Aorta (tissue), 5 donors: ENCODE data around the gene SNX30. TPM values are rescaled to one million over a fixed set of nuclear protein-coding genes. Genes with fewer than 3 reads are reported as not detected.

Source experiments
- ATAC-seq: fragments of 200-7000 bp; cut with Tn5 transposase; one replicate; pipeline ENCODE4 v1.9.1; 2022; ENCODE audit warnings: moderate library complexity; ENCODE audit not compliant: low FRiP score
- DNase-seq, 2 donors: peaks; one replicate each; pipeline ENCODE4 v3.0.0-alpha.2; 2020
- H3K27ac ChIP-seq, 2 donors: one replicate each; pipeline ENCODE4 v1.5.1; 2013; ENCODE audit warnings: low read length in 2 of 2, mild to moderate bottlenecking in 2 of 2, moderate library complexity in 2 of 2, control low read depth in 1 of 2, inconsistent platforms in 1 of 2, low read depth in 1 of 2
- H3K27me3 ChIP-seq, 2 donors: one replicate each; pipeline ENCODE4 v1.6.1; 2013; ENCODE audit warnings: control low read depth in 1 of 2, low read length in 1 of 2, mild to moderate bottlenecking in 1 of 2, moderate library complexity in 1 of 2; ENCODE audit not compliant: insufficient read depth in 2 of 2, control insufficient read depth in 1 of 2
- H3K36me3 ChIP-seq, 2 donors: one replicate each; pipeline ENCODE4 v1.6.1; 2013; ENCODE audit warnings: control low read depth in 1 of 2, low read length in 1 of 2, mild to moderate bottlenecking in 1 of 2; ENCODE audit not compliant: insufficient read depth in 2 of 2, control insufficient read depth in 1 of 2
- H3K4me1 ChIP-seq, 2 donors: one replicate each; pipeline ENCODE4 v1.6.1; 2013; ENCODE audit warnings: low read length in 2 of 2, control low read depth in 1 of 2, mild to moderate bottlenecking in 1 of 2, moderate library complexity in 1 of 2; ENCODE audit not compliant: insufficient read depth in 2 of 2, control insufficient read depth in 1 of 2
- H3K4me3 ChIP-seq, 2 donors: one replicate each; pipeline ENCODE4 v1.5.1; 2013; ENCODE audit warnings: low read length in 2 of 2, control low read depth in 1 of 2, mild to moderate bottlenecking in 1 of 2
- H3K9me3 ChIP-seq: one replicate; pipeline ENCODE4 v1.6.1; 2013; ENCODE audit warnings: mild to moderate bottlenecking, low read length; ENCODE audit not compliant: control insufficient read depth
- WGBS, 2 donors: extraction: QIAGEN DNeasy Blood & Tissue Kit; methylation state at CpG; one replicate each; pipeline ENCODE4 v1.1.7; 2013; 5-methylcytosine and 5-hydroxymethylcytosine counted together
- intact Hi-C, 2 donors: fragments of 100-400 bp; cut with DNase I; formaldehyde crosslinking; loops; one replicate each; pipeline versions ENCODE4 v1.14.2 to v1.15.0; 2022
- polyA plus RNA-seq, 2 donors: library from polyadenylated mRNA; stranded (reverse); fragments of 200-250 nt; gene quantifications; one replicate each; pipeline ENCODE4 v1.2.3, GENCODE V29; 2013
- total RNA-seq, 2 donors: library from RNA; stranded (reverse); fragmentation: NEBNext Ultra II Directional; extraction: Animal tissue kit (Norgen Biotek cat#: 25700); gene quantifications; one replicate each; pipeline ENCODE4 v1.2.1, GENCODE V29; 2021
- donor health status: healthy with polysubstance abuse.
- donor health status: Bipolar disorder and iron deficiency.
- donor health status: DM: no; HTN: no; CAD: no.
- donor health status: DM: no; HTN: no; CAD: no.
- donor health status: DM: yes; HTN: yes; CAD: no.

Gene SNX30
- total and polyA plus RNA-seq, 4 donors: 2.8 to 11.3 (median 6.7) TPM

GRCh38 chr9:112848316-112849151 is 98.0 kb downstream of the SNX30 start:
- 85 to 87% methylated on average over 13 of the region's 13 CpGs for WGBS, 2 donors
- no peaks in the 10 kb centered on the region for H3K4me1 ChIP-seq
- no peaks in the 10 kb centered on the region for H3K9me3 ChIP-seq
- no peak overlapping the region for H3K27ac ChIP-seq
- H3K27me3 ChIP-seq: no peaks in the 10 kb centered on the region
- intact Hi-C loops: loop anchor here in 1 of 2 donors (10.0 kb wide), 1 partner anchor 266 kb away; no protein-coding TSS in a partner anchor
- ATAC-seq (no peak), DNase-seq (no peak)
- H3K36me3 ChIP-seq: no peaks in the 10 kb centered on the region
- no peak overlapping the region for H3K4me3 ChIP-seq

- no peak overlapping the region for H3K27ac ChIP-seq
- H3K27me3 ChIP-seq: no peaks in the 10 kb centered on the region
- H3K36me3 ChIP-seq: no peaks in the 10 kb centered on the region
- DNase-seq (no peak), ATAC-seq (no peak)
- no peak overlapping the region for H3K4me3 ChIP-seq
- intact Hi-C loops: loop anchor here in 1 of 2 donors (10.0 kb wide), 1 partner anchor 265 kb away; no protein-coding TSS in a partner anchor
- no peaks in the 10 kb centered on the region for H3K9me3 ChIP-seq
- WGBS, 2 donors: 80 to 81% methylated on average over 6 of the region's 6 CpGs
- no peaks in the 10 kb centered on the region for H3K4me1 ChIP-seq
Observed at GRCh38 chr9:112849363-112849922, 98.9 kb downstream of the SNX30 start.

- no peaks in the 10 kb centered on the region for H3K4me1 ChIP-seq
- 94 to 96% methylated on average over 6 of the region's 6 CpGs for WGBS, 2 donors
- intact Hi-C loops: no loop called here
- no peak for ATAC-seq
- no peaks in the 10 kb centered on the region for H3K36me3 ChIP-seq
- H3K27ac ChIP-seq: no peak overlapping the region
- no peak for DNase-seq
- H3K27me3 ChIP-seq: no peaks in the 10 kb centered on the region
- no peaks in the 10 kb centered on the region for H3K9me3 ChIP-seq
- no peak overlapping the region for H3K4me3 ChIP-seq
Observed at GRCh38 chr9:112850840-112851239, 100.3 kb downstream of the SNX30 start.

DNA sequence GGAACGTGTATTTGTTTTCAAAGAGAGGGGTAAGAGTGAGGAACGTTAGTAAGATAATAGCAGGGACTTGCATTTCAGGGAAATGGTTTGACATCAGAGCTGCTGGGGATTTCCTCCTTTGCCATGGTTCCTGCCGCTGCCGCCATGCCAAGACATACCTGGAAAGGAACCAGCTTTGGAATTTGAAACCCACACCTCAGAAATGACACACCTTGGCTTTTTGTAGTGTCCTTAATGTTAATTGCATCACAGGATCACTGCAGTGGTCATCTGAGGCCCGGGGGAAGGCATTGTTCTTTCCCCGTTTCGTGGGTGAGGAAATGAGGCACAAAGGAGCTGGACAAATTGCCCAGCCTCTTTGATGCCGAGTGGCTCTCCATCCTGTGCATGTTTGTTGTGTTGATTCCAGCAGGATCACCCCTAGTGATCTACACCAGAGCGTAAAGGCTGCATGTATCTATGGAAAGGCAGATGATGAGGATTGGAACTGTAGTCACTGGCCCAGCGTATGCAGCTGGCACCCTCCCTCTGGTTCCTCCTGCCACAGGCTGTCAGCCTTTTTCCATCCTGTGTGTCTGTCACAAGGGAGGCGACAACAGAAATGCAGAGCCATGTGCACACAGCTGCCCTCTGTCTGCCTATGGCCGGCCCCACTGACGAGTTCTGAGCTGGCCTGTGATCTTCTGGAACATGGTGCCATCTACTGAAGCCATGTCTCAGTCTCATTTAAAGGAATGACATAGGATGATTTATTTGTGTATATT is 102.4 kb downstream of the SNX30 start:
- no peak overlapping the region for H3K4me3 ChIP-seq
- WGBS, 2 donors: 61 to 64% methylated on average over 13 of the region's 13 CpGs
- H3K36me3 ChIP-seq: no peaks in the 10 kb centered on the region
- ATAC-seq: no peak
- H3K4me1 ChIP-seq: no peaks in the 10 kb centered on the region
- H3K27me3 ChIP-seq: no peaks in the 10 kb centered on the region
- no peak overlapping the region for H3K27ac ChIP-seq
- DNase-seq: no peak
- no peaks in the 10 kb centered on the region for H3K9me3 ChIP-seq
- intact Hi-C loops: no loop called here

- intact Hi-C loops: no loop called here
- H3K4me3 ChIP-seq: no peak overlapping the region
- no peak for ATAC-seq
- H3K36me3 ChIP-seq: no peaks in the 10 kb centered on the region
- WGBS, 2 donors: 64 to 69% methylated on average over 13 of the region's 13 CpGs
- no peak overlapping the region for H3K27ac ChIP-seq
- DNase-seq: no peak
- H3K9me3 ChIP-seq: no peaks in the 10 kb centered on the region
- no peaks in the 10 kb centered on the region for H3K27me3 ChIP-seq
- H3K4me1 ChIP-seq: no peaks in the 10 kb centered on the region
Observed at GRCh38 chr9:112853882-112854585, 103.5 kb downstream of the SNX30 start.

GRCh38 chr9:112854657-112855056 is 104.1 kb downstream of the SNX30 start:
- Histone ChIP-seq H3K27me3 (no peaks in the 10 kb centered on the region), H3K36me3 (no peaks in the 10 kb centered on the region), H3K9me3 (no peaks in the 10 kb centered on the region), H3K27ac (no peak overlapping the region), H3K4me1 (no peaks in the 10 kb centered on the region), H3K4me3 (no peak overlapping the region)
- DNase-seq: no peak
- intact Hi-C loops: no loop called here
- WGBS, 2 donors: 86 to 90% methylated on average over 10 of the region's 10 CpGs
- ATAC-seq: no peak

DNA sequence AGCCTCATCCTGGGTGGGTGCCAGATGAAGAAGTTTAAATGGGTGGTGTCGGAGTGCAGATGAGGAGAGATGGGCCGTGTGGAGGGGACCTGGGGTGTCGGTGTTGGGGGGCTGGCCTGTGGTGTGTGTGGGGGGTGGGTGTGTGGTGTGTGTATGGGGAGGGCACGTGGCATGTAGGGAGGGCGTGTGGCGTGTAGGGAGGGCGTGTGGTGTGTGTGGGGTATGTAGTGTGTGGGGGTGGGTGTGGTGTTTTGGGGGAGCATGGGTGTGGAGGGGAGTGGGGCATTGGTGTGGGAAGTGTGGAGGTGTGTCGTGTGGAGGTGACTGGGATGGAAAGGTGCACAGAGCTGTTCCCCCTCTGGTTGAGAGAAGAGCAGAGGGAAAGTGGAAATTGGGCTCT is 105.6 kb downstream of the SNX30 start:
- Histone ChIP-seq H3K27me3 (no peaks in the 10 kb centered on the region), H3K9me3 (no peaks in the 10 kb centered on the region), H3K27ac (no peak overlapping the region), H3K4me1 (no peaks in the 10 kb centered on the region), H3K4me3 (no peak overlapping the region), H3K36me3 (no peaks in the 10 kb centered on the region)
- intact Hi-C loops: no loop called here
- no peak for ATAC-seq
- WGBS, 2 donors: 96% methylated on average over 8 of the region's 8 CpGs
- no peak for DNase-seq

DNA sequence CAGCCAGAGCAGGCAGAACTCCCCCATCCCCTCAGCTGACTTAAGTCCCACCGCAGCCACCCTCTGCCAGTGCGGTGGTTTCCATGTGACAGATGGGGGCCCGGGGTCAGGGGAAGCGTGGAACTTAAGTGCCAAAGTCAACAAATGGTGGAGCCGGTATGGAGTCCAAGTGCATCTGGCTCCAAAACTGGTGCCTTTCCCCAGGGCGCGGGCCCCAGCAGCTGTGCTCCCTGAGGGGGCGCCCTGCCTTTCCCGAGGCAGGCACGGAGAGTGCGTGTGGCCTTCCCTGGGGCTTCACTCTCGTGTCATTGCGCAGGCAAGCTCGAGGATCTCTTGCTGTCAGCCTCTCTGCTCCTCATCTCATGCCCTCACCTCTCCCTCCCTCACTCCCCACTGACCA is 106.3 kb downstream of the SNX30 start:
- Histone ChIP-seq H3K4me1 (no peaks in the 10 kb centered on the region), H3K27me3 (no peaks in the 10 kb centered on the region), H3K9me3 (no peaks in the 10 kb centered on the region), H3K36me3 (no peaks in the 10 kb centered on the region), H3K27ac (no peak overlapping the region), H3K4me3 (no peak overlapping the region)
- 45 to 64% methylated on average over 14 of the region's 14 CpGs for WGBS, 2 donors
- intact Hi-C loops: no loop called here
- no peak for DNase-seq
- ATAC-seq: no peak
